SK-N-SH treated with all-trans-retinoic acid at 6 μM for 48 hours (cell line): Measurements from ENCODE around the gene DENND4C.

ENCODE experiments used
- ARNTL ChIP-seq: fragments of 450-650 bp; formaldehyde crosslinking; IDR thresholded peaks from 2 replicates; pipeline ENCODE4 v1.5.0; 2020; ENCODE audit warnings: low read depth, mild to moderate bottlenecking, moderate library complexity, borderline replicate concordance
- BACH2 ChIP-seq: fragments of 250-450 bp; sonication (Bioruptor Pico); IDR thresholded peaks from 2 replicates; pipeline ENCODE4 v1.9.0; 2021; ENCODE audit warnings: mild to moderate bottlenecking, borderline replicate concordance
- OSR1 ChIP-seq: fragments of 250-450 bp; sonication (Bioruptor Pico); IDR thresholded peaks from 2 replicates; pipeline ENCODE4 v1.8.0; 2022; ENCODE audit warnings: moderate library complexity, mild to moderate bottlenecking, inconsistent platforms
- POU6F1 ChIP-seq: fragments of 250-450 bp; sonication (Bioruptor Pico); IDR thresholded peaks from 2 replicates; pipeline ENCODE4 v1.8.0; 2021; ENCODE audit warnings: low read depth, mild to moderate bottlenecking, moderate library complexity, borderline replicate concordance
- PPARA ChIP-seq: fragments of 250-450 bp; sonication (Bioruptor Pico); IDR thresholded peaks from 2 replicates; pipeline ENCODE4 v1.5.0; 2020; ENCODE audit warnings: mild to moderate bottlenecking, borderline replicate concordance
- TCF4 ChIP-seq: fragments of 250-450 bp; sonication (Bioruptor Pico); IDR thresholded peaks from 2 replicates; pipeline ENCODE4 v1.8.0; 2021; ENCODE audit warnings: mild to moderate bottlenecking, moderate library complexity, borderline replicate concordance
- ZFP30 ChIP-seq: fragments of 450-650 bp; formaldehyde crosslinking; IDR thresholded peaks from 2 replicates; pipeline ENCODE4 v1.5.0; 2022; ENCODE audit warnings: mild to moderate bottlenecking, moderate library complexity
- TF ChIP-seq, protein P1 (sequence below): fragments of 250-450 bp; sonication (Bioruptor Pico); IDR thresholded peaks from 2 replicates; pipeline ENCODE4 v1.8.0; 2020; ENCODE audit warnings: mild to moderate bottlenecking, moderate library complexity, borderline replicate concordance

- no peak for TF ChIP-seq PPARA (CRISPR knock-in tag)
- TF ChIP-seq POU6F1 (CRISPR knock-in tag) = no peak
- no peak for TF ChIP-seq BACH2 (CRISPR knock-in tag)
- no peak for TF ChIP-seq ZFP30 (CRISPR knock-in tag)
- TF ChIP-seq OSR1 (CRISPR knock-in tag) = no peak
- TF ChIP-seq TCF4 = no peak
- TF ChIP-seq, protein P1, sequence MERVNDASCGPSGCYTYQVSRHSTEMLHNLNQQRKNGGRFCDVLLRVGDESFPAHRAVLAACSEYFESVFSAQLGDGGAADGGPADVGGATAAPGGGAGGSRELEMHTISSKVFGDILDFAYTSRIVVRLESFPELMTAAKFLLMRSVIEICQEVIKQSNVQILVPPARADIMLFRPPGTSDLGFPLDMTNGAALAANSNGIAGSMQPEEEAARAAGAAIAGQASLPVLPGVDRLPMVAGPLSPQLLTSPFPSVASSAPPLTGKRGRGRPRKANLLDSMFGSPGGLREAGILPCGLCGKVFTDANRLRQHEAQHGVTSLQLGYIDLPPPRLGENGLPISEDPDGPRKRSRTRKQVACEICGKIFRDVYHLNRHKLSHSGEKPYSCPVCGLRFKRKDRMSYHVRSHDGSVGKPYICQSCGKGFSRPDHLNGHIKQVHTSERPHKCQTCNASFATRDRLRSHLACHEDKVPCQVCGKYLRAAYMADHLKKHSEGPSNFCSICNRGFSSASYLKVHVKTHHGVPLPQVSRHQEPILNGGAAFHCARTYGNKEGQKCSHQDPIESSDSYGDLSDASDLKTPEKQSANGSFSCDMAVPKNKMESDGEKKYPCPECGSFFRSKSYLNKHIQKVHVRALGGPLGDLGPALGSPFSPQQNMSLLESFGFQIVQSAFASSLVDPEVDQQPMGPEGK (CRISPR knock-in tag) = no peak
- TF ChIP-seq ARNTL = no peak
Observed at GRCh38 chr9:19405771-19406170, 175.3 kb downstream of the DENND4C start.
